Keratinocyte (primary cell): ENCODE results near the gene PID1.

Experiments used
- EZH2 ChIP-seq: IDR thresholded peaks from one replicate; pipeline ENCODE4 v1.6.1; 2012; ENCODE audit warnings: inconsistent platforms, mild to moderate bottlenecking, low read length, moderate library complexity
- TF ChIP-seq, protein P1 (sequence below), 3 experiments: IDR thresholded peaks in 1 of 3; conservative IDR thresholded peaks in 1 of 3; optimal IDR thresholded peaks in 1 of 3; 2 replicates in 2 of 3; 3 replicates in 1 of 3; pipeline versions ENCODE3 to v1.5.1; 2011; ENCODE audit warnings: low read length in 3 of 3, mild to moderate bottlenecking in 3 of 3, moderate library complexity in 2 of 3, control low read depth in 1 of 3, inconsistent platforms in 1 of 3; ENCODE audit not compliant: insufficient read depth in 2 of 3; ENCODE audit errors: extremely low read depth in 1 of 3

DNA sequence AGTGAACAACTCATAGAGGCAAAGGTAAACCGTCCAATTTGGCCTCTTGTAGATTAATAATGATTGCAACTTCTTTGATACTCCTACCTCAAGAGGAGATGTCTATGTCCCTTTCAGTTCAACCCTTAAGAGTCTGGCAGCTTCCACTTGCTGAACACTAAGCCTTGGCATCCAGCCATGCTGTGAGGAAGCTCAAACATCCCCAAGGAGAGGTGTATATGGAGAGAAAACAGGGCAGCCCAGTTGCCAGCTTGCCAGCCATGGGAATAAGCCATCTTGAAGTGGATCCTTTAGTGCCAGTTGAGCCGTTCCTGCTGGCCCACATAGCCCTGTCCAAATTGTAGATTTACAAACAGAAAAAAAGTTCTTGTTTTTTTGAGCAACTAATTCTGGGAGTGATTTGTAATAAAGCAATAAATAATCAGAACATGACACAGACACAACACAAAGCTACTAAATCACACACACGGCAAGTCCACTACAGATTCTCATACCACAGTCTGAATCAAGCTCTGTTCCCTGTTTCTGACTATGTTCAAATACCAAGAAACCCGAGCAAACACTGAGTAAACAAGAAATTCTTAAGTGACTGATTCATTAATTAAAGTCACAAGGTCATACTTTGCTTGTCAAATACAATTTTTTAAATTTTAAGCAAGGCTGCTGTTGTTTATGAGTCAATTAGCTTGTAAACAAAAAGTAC lies 96.1 kb downstream of the PID1 start:
- no peak for TF ChIP-seq EZH2
- TF ChIP-seq, protein P1, sequence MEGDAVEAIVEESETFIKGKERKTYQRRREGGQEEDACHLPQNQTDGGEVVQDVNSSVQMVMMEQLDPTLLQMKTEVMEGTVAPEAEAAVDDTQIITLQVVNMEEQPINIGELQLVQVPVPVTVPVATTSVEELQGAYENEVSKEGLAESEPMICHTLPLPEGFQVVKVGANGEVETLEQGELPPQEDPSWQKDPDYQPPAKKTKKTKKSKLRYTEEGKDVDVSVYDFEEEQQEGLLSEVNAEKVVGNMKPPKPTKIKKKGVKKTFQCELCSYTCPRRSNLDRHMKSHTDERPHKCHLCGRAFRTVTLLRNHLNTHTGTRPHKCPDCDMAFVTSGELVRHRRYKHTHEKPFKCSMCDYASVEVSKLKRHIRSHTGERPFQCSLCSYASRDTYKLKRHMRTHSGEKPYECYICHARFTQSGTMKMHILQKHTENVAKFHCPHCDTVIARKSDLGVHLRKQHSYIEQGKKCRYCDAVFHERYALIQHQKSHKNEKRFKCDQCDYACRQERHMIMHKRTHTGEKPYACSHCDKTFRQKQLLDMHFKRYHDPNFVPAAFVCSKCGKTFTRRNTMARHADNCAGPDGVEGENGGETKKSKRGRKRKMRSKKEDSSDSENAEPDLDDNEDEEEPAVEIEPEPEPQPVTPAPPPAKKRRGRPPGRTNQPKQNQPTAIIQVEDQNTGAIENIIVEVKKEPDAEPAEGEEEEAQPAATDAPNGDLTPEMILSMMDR (optimal IDR thresholded peaks at IDR 0.05 in 1 of 3, IDR thresholded peaks at IDR 0.05 in 1 of 3, conservative IDR thresholded peaks at IDR 0.05 in 1 of 3; ENCODE audit: extremely low read depth in 1 of 3, insufficient read depth in 2 of 3, low read length in 3 of 3) = no peak
